HCT116 (cell line): ENCODE measurements around the gene APOM.

Experiments used
- CTCF ChIP-seq, 3 experiments: fragments of 200-600 bp in 1 of 3; sonication (generic) in 1 of 3; IDR thresholded peaks in 2 of 3; conservative IDR thresholded peaks in 1 of 3; 2 replicates each; pipeline ENCODE4 v1.5.1; 2012 to 2017; ENCODE audit warnings: low read depth in 2 of 3, low read length in 2 of 3, antibody characterized with exemption in 1 of 3, borderline replicate concordance in 1 of 3, control low read depth in 1 of 3, mild to moderate bottlenecking in 1 of 3, mixed read lengths in 1 of 3, mixed run types in 1 of 3, moderate library complexity in 1 of 3; ENCODE audit not compliant: insufficient read depth in 1 of 3
- EZH2 ChIP-seq: fragments of 200-600 bp; sonication (generic); IDR thresholded peaks from 2 replicates; pipeline ENCODE4 v1.6.1; 2017; ENCODE audit warnings: antibody characterized with exemption, mixed run types
- JUND ChIP-seq: IDR thresholded peaks from 2 replicates; pipeline ENCODE4 v1.6.1; 2012
- MAX ChIP-seq: IDR thresholded peaks from 2 replicates; pipeline ENCODE4 v1.6.1; 2012
- POLR2A ChIP-seq: IDR thresholded peaks from 2 replicates; pipeline ENCODE4 v1.7.0; 2011; ENCODE audit warnings: borderline replicate concordance; ENCODE audit not compliant: insufficient read depth, insufficient read length; ENCODE audit errors: extremely low read depth
- POLR2AphosphoS5 ChIP-seq: IDR thresholded peaks from 2 replicates; pipeline ENCODE4 v1.6.1; 2011; ENCODE audit warnings: mild to moderate bottlenecking, low read depth, low read length, moderate library complexity

GRCh38 chr6:31627690-31628287 is 27.9 kb upstream of the APOM start:
- TF ChIP-seq CTCF (IDR thresholded peaks at IDR 0.05 in 2 of 3, conservative IDR thresholded peaks at IDR 0.05 in 1 of 3; ENCODE audit: borderline replicate concordance in 1 of 3, insufficient read depth in 1 of 3, low read depth in 2 of 3, low read length in 2 of 3) (no peak), EZH2 (no peak), POLR2AphosphoS5 (no peak), JUND (no peak), POLR2A (no peak), MAX (no peak)
